Ovary (tissue), 3 donors: ENCODE results near the gene FABP3.

ENCODE experiments used
- POLR2A ChIP-seq: fragments of 450-650 bp; IDR thresholded peaks from one replicate; pipeline ENCODE4 v1.6.1; 2017; ENCODE audit warnings: antibody characterized with exemption, mild to moderate bottlenecking, moderate library complexity
- TF ChIP-seq, protein P1 (sequence below), 3 donors: fragments of 450-650 bp in 2 of 3; fragments of 200-600 bp in 1 of 3; IDR thresholded peaks; one replicate each; pipeline versions ENCODE4 v1.5.1 to v1.8.0; 2016 to 2022; ENCODE audit warnings: antibody characterized with exemption in 3 of 3, mild to moderate bottlenecking in 1 of 3
- donor health status: DM: no; HTN: no; CAD: no.

DNA sequence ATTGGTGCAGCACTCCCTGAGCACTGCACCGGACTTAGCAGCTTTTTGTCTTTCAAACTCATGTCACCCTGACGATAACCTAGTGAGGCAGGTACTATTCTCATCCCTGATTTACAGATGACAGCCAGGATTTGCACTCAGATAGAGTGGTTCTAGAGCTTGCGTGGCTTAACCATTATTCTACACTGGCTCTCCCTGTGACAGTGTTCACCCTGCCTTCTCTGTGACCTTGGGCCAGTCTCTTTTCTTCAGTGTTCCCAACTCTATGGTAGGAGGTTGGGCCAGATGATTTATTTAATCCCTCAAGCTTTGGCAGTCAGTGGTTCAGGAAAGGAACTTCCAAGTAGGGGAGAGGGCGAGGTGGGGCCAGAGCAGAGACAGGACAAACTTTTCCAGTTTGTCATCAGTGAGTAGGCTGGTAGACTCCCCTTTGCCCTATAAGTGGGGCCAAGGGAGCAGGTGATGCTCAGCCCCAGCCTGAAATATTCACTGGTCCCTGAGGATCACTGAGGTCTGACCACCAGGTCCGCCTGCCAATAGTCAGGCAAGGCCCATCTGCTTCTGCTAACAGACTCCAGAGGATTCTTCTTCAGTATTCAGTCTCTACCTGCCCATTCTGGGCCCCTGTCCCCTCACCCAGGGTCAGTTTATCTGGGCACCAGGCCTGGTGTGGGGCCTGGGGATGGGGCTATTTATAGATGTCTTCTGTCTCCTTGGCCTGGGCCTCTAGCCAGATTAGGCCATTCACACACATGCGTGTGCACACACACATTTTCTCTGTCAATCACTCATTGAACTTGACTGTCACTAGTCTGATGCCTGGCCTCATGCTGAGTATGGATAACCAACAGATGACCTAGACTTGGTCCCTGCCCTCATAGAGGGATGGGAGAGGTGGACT is 8.8 kb upstream of the FABP3 start:
- TF ChIP-seq, protein P1, sequence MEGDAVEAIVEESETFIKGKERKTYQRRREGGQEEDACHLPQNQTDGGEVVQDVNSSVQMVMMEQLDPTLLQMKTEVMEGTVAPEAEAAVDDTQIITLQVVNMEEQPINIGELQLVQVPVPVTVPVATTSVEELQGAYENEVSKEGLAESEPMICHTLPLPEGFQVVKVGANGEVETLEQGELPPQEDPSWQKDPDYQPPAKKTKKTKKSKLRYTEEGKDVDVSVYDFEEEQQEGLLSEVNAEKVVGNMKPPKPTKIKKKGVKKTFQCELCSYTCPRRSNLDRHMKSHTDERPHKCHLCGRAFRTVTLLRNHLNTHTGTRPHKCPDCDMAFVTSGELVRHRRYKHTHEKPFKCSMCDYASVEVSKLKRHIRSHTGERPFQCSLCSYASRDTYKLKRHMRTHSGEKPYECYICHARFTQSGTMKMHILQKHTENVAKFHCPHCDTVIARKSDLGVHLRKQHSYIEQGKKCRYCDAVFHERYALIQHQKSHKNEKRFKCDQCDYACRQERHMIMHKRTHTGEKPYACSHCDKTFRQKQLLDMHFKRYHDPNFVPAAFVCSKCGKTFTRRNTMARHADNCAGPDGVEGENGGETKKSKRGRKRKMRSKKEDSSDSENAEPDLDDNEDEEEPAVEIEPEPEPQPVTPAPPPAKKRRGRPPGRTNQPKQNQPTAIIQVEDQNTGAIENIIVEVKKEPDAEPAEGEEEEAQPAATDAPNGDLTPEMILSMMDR (IDR thresholded peaks at IDR 0.05) = no peak
- TF ChIP-seq POLR2A = no peak
